GM23338 (cell line): ENCODE measurements around the gene MYLK. TPM values are rescaled to one million over a fixed set of nuclear protein-coding genes. Genes with fewer than 3 reads are reported as not detected.

Experiments
- ATAC-seq: fragments of 200-7000 bp; cut with Tn5 transposase; 3 replicates; pipeline ENCODE4 v1.9.1; 2020
- DNase-seq: peaks from one replicate; pipeline ENCODE4 v3.0.0-alpha.2; 2015; ENCODE audit warnings: low spot score
- H2AFZ ChIP-seq: fragments of 200-600 bp; sonication (generic); 2 replicates; pipeline ENCODE4 v1.8.0; 2016; ENCODE audit warnings: antibody characterized with exemption, mild to moderate bottlenecking, moderate library complexity
- H3F3A ChIP-seq: fragments of 200-600 bp; sonication (generic); replicated peaks from 2 replicates; pipeline ENCODE4 v1.8.0; 2017; ENCODE audit warnings: antibody characterized with exemption, mixed run types, low read depth
- H3K27ac ChIP-seq: fragments of 200-600 bp; sonication (generic); 2 replicates; pipeline ENCODE4 v1.6.1; 2016; ENCODE audit warnings: low read depth
- H3K27me3 ChIP-seq: fragments of 200-600 bp; sonication (generic); 2 replicates; pipeline ENCODE4 v1.8.0; 2016; ENCODE audit warnings: mild to moderate bottlenecking, mixed run types, moderate library complexity; ENCODE audit not compliant: insufficient read depth
- H3K36me3 ChIP-seq: fragments of 200-600 bp; sonication (generic); 2 replicates; pipeline ENCODE4 v1.8.0; 2016; ENCODE audit warnings: mild to moderate bottlenecking; ENCODE audit not compliant: insufficient read depth
- H3K4me1 ChIP-seq: fragments of 200-600 bp; sonication (generic); 2 replicates; pipeline ENCODE4 v1.8.0; 2016; ENCODE audit warnings: mild to moderate bottlenecking, moderate library complexity; ENCODE audit not compliant: insufficient read depth
- H3K4me2 ChIP-seq: fragments of 200-600 bp; sonication (generic); 2 replicates; pipeline ENCODE4 v1.7.1; 2017; ENCODE audit warnings: mixed run types
- H3K4me3 ChIP-seq: fragments of 200-600 bp; sonication (generic); 2 replicates; pipeline ENCODE4 v1.6.1; 2016; ENCODE audit warnings: mixed run types
- H3K79me2 ChIP-seq: fragments of 200-600 bp; sonication (generic); replicated peaks from 2 replicates; pipeline ENCODE4 v1.8.0; 2017; ENCODE audit warnings: mild to moderate bottlenecking; ENCODE audit not compliant: insufficient read depth
- H3K9me2 ChIP-seq: fragments of 200-600 bp; sonication (generic); 2 replicates; pipeline ENCODE4 v1.8.0; 2017; ENCODE audit not compliant: insufficient read depth
- H4K20me1 ChIP-seq: fragments of 200-600 bp; sonication (generic); replicated peaks from 2 replicates; pipeline ENCODE4 v1.8.0; 2017; ENCODE audit warnings: mild to moderate bottlenecking; ENCODE audit not compliant: insufficient read depth
- H3K27ac Mint-ChIP-seq: 2 replicates; pipeline ENCODE4 v1.8.0; 2020; ENCODE audit warnings: inconsistent platforms, mild to moderate bottlenecking, moderate library complexity, mixed read lengths
- H3K27me3 Mint-ChIP-seq: 3 replicates; pipeline ENCODE4 v1.8.0; 2022; ENCODE audit warnings: low read depth, mild to moderate bottlenecking, moderate library complexity, mixed read lengths, inconsistent platforms; ENCODE audit not compliant: insufficient read depth, poor library complexity
- H3K36me3 Mint-ChIP-seq: 3 replicates; pipeline ENCODE4 v1.8.0; 2021; ENCODE audit warnings: low read depth, mild to moderate bottlenecking, inconsistent platforms, moderate library complexity, mixed read lengths
- H3K4me1 Mint-ChIP-seq: 3 replicates; pipeline ENCODE4 v1.8.0; 2020; ENCODE audit warnings: mild to moderate bottlenecking, inconsistent platforms, mixed read lengths
- H3K4me3 Mint-ChIP-seq: 3 replicates; pipeline ENCODE4 v1.8.0; 2021; ENCODE audit warnings: moderate library complexity, mild to moderate bottlenecking, inconsistent platforms, mixed read lengths
- H3K9me3 Mint-ChIP-seq: 3 replicates; pipeline ENCODE4 v1.8.0; 2020; ENCODE audit warnings: moderate library complexity, mild to moderate bottlenecking, inconsistent platforms, mixed read lengths
- CREB1 ChIP-seq: fragments of 250-450 bp; sonication (Bioruptor Pico); IDR thresholded peaks from 2 replicates; pipeline ENCODE4 v1.5.0; 2020; ENCODE audit warnings: low read depth, mild to moderate bottlenecking, moderate library complexity
- EZH2 ChIP-seq: fragments of 200-600 bp; sonication (generic); IDR thresholded peaks from one replicate; pipeline ENCODE4 v1.8.0; 2017; ENCODE audit warnings: antibody characterized with exemption, mild to moderate bottlenecking, low read depth; ENCODE audit not compliant: unreplicated experiment
- EZH2phosphoT487 ChIP-seq: fragments of 200-600 bp; sonication (generic); IDR thresholded peaks from one replicate; pipeline ENCODE4 v1.8.1; 2018; ENCODE audit warnings: antibody characterized with exemption; ENCODE audit not compliant: unreplicated experiment
- NANOG ChIP-seq: IDR thresholded peaks from 2 replicates; pipeline ENCODE4 v1.6.1; 2016; ENCODE audit warnings: antibody characterized with exemption, borderline replicate concordance
- POLR2AphosphoS5 ChIP-seq: IDR thresholded peaks from 2 replicates; pipeline ENCODE4 v1.6.1; 2016; ENCODE audit warnings: antibody characterized with exemption, low read depth
- STAT1 ChIP-seq: IDR thresholded peaks from one replicate; pipeline ENCODE4 v1.6.1; 2016; ENCODE audit warnings: antibody characterized with exemption; ENCODE audit not compliant: unreplicated experiment
- ZNF114 ChIP-seq: fragments of 250-450 bp; sonication (Bioruptor Pico); IDR thresholded peaks from 2 replicates; pipeline ENCODE4 v1.5.0; 2020; ENCODE audit warnings: mild to moderate bottlenecking, moderate library complexity
- ZNF331 ChIP-seq: fragments of 250-450 bp; sonication (Bioruptor Pico); IDR thresholded peaks from 2 replicates; pipeline ENCODE4 v1.5.0; 2020; ENCODE audit warnings: low read depth, mild to moderate bottlenecking, moderate library complexity
- polyA plus RNA-seq: library from polyadenylated mRNA; unstranded; fragments of >200 nt; fragmentation: Nextera tagmentation; extraction: Ambion mirVana; gene quantifications from 2 replicates; pipeline ENCODE4 v1.2.1, GENCODE V29; 2016
- total RNA-seq: library from RNA; depleted of rRNA; stranded (reverse); fragments of >200 nt; shearing (Covaris generic); gene quantifications from 2 replicates; pipeline ENCODE4 v1.2.3, GENCODE V29; 2014
- TF ChIP-seq, protein P1 (sequence below): IDR thresholded peaks from 2 replicates; pipeline ENCODE4 v1.6.1; 2016; ENCODE audit warnings: antibody characterized with exemption
- TF ChIP-seq, protein P2 (sequence below): fragments of 250-450 bp; sonication (Bioruptor Pico); IDR thresholded peaks from 2 replicates; pipeline ENCODE4 v1.5.0; 2020; ENCODE audit warnings: mild to moderate bottlenecking, moderate library complexity
- TF ChIP-seq, protein P3 (sequence below), 2 experiments: fragments of 200-600 bp in 1 of 2; sonication (generic) in 1 of 2; conservative IDR thresholded peaks; 2 replicates each; pipeline versions ENCODE4 v1.5.1 to v1.6.1; 2016 to 2017; ENCODE audit warnings: antibody characterized with exemption in 2 of 2, low read depth in 2 of 2, mild to moderate bottlenecking in 2 of 2, moderate library complexity in 1 of 2

MYLK gene
- total and polyA plus RNA-seq, 2 experiments from 2014 or later = 11.5 to 17.9 TPM

DNA sequence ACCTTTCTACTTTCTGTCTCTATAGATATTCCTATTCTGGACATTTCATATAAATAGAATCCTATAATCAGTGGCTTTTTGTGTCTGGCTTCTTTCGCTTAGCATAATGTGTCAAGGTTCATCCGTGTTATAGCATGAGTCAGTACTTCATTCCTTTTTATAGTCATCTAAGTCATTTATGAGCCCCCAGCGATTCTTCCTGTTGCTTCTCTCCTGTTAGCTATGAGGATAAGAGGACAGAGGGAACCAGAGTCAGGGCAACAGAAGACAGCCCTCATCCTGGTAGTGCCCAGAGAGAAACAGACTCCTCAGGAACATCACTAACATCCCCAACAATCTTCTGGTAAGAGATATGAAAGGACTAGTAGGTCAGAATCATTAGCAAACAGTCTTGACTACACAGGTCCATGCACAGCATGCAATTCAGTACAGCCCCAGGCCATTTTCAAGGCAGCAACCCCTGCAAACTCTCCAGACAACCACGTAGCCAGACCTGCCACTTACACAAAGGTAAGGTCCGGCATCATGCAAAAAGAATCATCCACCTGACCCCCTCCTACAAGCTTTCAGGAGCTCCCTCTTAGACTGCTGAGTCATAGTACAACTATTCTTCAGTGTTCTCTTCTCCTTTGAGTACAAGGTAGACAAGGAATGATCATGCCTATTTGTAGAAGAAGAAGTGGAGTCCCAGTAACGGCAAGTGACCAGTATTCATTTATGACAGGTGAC, 91.5 kb downstream of the MYLK start:
- H3K9me3 Mint-ChIP-seq = no peaks in the 10 kb centered on the region
- Histone ChIP-seq H3K4me2 (no peak overlapping the region), H3K79me2 (no peaks in the 10 kb centered on the region), H3K9me2 (peaks cover 5% of the 10 kb centered on the region; the same call in 1 of the 2 replicates), H3K27me3 (no peaks in the 10 kb centered on the region), H4K20me1 (no peaks in the 10 kb centered on the region; the same call in 1 of the 2 replicates), H2AFZ (no peak overlapping the region), H3K4me1 (no peaks in the 10 kb centered on the region; the same call in 1 of the 2 replicates), H3K36me3 (no peaks in the 10 kb centered on the region), H3F3A (no peaks in the 10 kb centered on the region), H3K4me3 (no peak overlapping the region), H3K27ac (no peak overlapping the region)
- no peaks in the 10 kb centered on the region for H3K27me3 Mint-ChIP-seq
- peaks cover 13% of the 10 kb centered on the region for H3K4me1 Mint-ChIP-seq
- no peak overlapping the region for H3K4me3 Mint-ChIP-seq
- no peaks in the 10 kb centered on the region; the same call in 2 of the 3 replicates for H3K36me3 Mint-ChIP-seq
- DNase-seq = no peak
- no peak for TF ChIP-seq CREB1 (CRISPR knock-in tag)
- TF ChIP-seq NANOG = no peak
- no peak for TF ChIP-seq POLR2AphosphoS5
- ATAC-seq = no peak
- no peak overlapping the region for H3K27ac Mint-ChIP-seq

DNA sequence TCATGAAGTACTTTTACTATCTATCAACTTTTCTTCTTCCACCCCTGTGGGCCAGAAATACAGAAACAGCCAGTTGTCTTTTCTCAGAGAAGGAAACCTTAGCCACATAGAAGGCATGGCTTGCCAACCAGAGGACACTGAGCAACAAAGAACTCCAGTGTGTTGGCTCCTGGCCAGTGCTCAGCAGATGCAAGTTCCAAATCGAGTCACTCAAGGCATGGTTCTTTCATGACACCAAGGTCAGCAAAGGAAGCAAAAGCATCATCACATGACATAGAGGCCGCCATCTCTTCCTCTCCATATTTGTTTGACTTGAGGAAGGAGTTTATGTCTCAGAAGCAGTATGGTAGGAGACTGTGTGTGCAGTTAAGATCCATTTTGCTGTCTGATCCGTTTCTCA, 92.2 kb downstream of the MYLK start:
- Histone ChIP-seq H2AFZ (no peak overlapping the region), H3K27ac (no peak overlapping the region), H3K9me2 (peaks cover 5% of the 10 kb centered on the region; the same call in 1 of the 2 replicates), H3K4me2 (no peak overlapping the region), H3K4me1 (no peaks in the 10 kb centered on the region; the same call in 1 of the 2 replicates), H3K36me3 (no peaks in the 10 kb centered on the region), H4K20me1 (no peaks in the 10 kb centered on the region; the same call in 1 of the 2 replicates), H3K79me2 (no peaks in the 10 kb centered on the region), H3K4me3 (no peak overlapping the region), H3F3A (no peaks in the 10 kb centered on the region), H3K27me3 (no peaks in the 10 kb centered on the region)
- no peak overlapping the region for H3K4me3 Mint-ChIP-seq
- DNase-seq = no peak
- H3K36me3 Mint-ChIP-seq = no peaks in the 10 kb centered on the region; the same call in 2 of the 3 replicates
- no peak overlapping the region for H3K27ac Mint-ChIP-seq
- no peaks in the 10 kb centered on the region for H3K9me3 Mint-ChIP-seq
- no peak for ATAC-seq
- no peaks in the 10 kb centered on the region for H3K27me3 Mint-ChIP-seq
- H3K4me1 Mint-ChIP-seq = peaks cover 14% of the 10 kb centered on the region; the same call in 2 of the 3 replicates
- no peak for TF ChIP-seq EZH2phosphoT487
- TF ChIP-seq ZNF114 (CRISPR knock-in tag) = no peak
- no peak for TF ChIP-seq EZH2
- no peak for TF ChIP-seq STAT1
- TF ChIP-seq, protein P1, sequence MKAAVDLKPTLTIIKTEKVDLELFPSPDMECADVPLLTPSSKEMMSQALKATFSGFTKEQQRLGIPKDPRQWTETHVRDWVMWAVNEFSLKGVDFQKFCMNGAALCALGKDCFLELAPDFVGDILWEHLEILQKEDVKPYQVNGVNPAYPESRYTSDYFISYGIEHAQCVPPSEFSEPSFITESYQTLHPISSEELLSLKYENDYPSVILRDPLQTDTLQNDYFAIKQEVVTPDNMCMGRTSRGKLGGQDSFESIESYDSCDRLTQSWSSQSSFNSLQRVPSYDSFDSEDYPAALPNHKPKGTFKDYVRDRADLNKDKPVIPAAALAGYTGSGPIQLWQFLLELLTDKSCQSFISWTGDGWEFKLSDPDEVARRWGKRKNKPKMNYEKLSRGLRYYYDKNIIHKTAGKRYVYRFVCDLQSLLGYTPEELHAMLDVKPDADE = no peak
- TF ChIP-seq, protein P2, sequence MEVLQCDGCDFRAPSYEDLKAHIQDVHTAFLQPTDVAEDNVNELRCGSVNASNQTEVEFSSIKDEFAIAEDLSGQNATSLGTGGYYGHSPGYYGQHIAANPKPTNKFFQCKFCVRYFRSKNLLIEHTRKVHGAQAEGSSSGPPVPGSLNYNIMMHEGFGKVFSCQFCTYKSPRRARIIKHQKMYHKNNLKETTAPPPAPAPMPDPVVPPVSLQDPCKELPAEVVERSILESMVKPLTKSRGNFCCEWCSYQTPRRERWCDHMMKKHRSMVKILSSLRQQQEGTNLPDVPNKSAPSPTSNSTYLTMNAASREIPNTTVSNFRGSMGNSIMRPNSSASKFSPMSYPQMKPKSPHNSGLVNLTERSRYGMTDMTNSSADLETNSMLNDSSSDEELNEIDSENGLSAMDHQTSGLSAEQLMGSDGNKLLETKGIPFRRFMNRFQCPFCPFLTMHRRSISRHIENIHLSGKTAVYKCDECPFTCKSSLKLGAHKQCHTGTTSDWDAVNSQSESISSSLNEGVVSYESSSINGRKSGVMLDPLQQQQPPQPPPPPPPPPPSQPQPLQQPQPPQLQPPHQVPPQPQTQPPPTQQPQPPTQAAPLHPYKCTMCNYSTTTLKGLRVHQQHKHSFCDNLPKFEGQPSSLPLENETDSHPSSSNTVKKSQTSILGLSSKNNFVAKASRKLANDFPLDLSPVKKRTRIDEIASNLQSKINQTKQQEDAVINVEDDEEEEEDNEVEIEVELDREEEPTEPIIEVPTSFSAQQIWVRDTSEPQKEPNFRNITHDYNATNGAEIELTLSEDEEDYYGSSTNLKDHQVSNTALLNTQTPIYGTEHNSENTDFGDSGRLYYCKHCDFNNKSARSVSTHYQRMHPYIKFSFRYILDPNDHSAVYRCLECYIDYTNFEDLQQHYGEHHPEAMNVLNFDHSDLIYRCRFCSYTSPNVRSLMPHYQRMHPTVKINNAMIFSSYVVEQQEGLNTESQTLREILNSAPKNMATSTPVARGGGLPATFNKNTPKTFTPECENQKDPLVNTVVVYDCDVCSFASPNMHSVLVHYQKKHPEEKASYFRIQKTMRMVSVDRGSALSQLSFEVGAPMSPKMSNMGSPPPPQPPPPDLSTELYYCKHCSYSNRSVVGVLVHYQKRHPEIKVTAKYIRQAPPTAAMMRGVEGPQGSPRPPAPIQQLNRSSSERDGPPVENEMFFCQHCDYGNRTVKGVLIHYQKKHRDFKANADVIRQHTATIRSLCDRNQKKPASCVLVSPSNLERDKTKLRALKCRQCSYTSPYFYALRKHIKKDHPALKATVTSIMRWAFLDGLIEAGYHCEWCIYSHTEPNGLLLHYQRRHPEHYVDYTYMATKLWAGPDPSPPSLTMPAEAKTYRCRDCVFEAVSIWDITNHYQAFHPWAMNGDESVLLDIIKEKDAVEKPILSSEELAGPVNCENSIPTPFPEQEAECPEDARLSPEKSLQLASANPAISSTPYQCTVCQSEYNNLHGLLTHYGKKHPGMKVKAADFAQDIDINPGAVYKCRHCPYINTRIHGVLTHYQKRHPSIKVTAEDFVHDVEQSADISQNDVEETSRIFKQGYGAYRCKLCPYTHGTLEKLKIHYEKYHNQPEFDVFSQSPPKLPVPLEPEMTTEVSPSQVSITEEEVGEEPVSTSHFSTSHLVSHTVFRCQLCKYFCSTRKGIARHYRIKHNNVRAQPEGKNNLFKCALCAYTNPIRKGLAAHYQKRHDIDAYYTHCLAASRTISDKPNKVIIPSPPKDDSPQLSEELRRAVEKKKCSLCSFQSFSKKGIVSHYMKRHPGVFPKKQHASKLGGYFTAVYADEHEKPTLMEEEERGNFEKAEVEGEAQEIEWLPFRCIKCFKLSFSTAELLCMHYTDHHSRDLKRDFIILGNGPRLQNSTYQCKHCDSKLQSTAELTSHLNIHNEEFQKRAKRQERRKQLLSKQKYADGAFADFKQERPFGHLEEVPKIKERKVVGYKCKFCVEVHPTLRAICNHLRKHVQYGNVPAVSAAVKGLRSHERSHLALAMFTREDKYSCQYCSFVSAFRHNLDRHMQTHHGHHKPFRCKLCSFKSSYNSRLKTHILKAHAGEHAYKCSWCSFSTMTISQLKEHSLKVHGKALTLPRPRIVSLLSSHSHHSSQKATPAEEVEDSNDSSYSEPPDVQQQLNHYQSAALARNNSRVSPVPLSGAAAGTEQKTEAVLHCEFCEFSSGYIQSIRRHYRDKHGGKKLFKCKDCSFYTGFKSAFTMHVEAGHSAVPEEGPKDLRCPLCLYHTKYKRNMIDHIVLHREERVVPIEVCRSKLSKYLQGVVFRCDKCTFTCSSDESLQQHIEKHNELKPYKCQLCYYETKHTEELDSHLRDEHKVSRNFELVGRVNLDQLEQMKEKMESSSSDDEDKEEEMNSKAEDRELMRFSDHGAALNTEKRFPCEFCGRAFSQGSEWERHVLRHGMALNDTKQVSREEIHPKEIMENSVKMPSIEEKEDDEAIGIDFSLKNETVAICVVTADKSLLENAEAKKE (CRISPR knock-in tag) = no peak
- no peak for TF ChIP-seq ZNF331
- TF ChIP-seq, protein P3, sequence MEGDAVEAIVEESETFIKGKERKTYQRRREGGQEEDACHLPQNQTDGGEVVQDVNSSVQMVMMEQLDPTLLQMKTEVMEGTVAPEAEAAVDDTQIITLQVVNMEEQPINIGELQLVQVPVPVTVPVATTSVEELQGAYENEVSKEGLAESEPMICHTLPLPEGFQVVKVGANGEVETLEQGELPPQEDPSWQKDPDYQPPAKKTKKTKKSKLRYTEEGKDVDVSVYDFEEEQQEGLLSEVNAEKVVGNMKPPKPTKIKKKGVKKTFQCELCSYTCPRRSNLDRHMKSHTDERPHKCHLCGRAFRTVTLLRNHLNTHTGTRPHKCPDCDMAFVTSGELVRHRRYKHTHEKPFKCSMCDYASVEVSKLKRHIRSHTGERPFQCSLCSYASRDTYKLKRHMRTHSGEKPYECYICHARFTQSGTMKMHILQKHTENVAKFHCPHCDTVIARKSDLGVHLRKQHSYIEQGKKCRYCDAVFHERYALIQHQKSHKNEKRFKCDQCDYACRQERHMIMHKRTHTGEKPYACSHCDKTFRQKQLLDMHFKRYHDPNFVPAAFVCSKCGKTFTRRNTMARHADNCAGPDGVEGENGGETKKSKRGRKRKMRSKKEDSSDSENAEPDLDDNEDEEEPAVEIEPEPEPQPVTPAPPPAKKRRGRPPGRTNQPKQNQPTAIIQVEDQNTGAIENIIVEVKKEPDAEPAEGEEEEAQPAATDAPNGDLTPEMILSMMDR (conservative IDR thresholded peaks at IDR 0.05; ENCODE audit: low read depth in 2 of 2) = no peak
- no peak for TF ChIP-seq CREB1 (CRISPR knock-in tag)
